K562 (cell line): Measurements from ENCODE around the gene MED29. TPM values are rescaled to one million over a fixed set of nuclear protein-coding genes. Genes with fewer than 3 reads are reported as not detected.

Experiments
- ATF6 ChIP-seq: sonication (generic); formaldehyde crosslinking; IDR thresholded peaks from 2 replicates; pipeline ENCODE4 v1.4.0; 2020; ENCODE audit warnings: mild to moderate bottlenecking, missing genetic modification reagents
- CCAR2 ChIP-seq: fragments of 200-400 bp; formaldehyde crosslinking; IDR thresholded peaks from 2 replicates; pipeline ENCODE4 v1.6.1; 2017; ENCODE audit warnings: mild to moderate bottlenecking, low read depth, low read length
- CHD2 ChIP-seq: IDR thresholded peaks from 2 replicates; pipeline ENCODE4 v1.6.1; 2011; ENCODE audit warnings: low read depth, low read length
- GABPB2 ChIP-seq: fragments of 250-450 bp; sonication (Bioruptor Pico); conservative IDR thresholded peaks from 2 replicates; pipeline ENCODE4 v1.5.1; 2021; ENCODE audit warnings: mild to moderate bottlenecking
- HES1 ChIP-seq: fragments of 450-650 bp; IDR thresholded peaks from 2 replicates; pipeline ENCODE4 v1.6.1; 2016; ENCODE audit warnings: low read depth, mild to moderate bottlenecking, moderate library complexity
- HMGN3 ChIP-seq: IDR thresholded peaks from 2 replicates; pipeline ENCODE4 v1.6.1; 2011; ENCODE audit warnings: borderline replicate concordance, low read depth, mild to moderate bottlenecking, mixed read lengths, low read length; ENCODE audit not compliant: insufficient read length; ENCODE audit errors: extremely low read depth
- MLX ChIP-seq, 2 experiments: fragments of 450-650 bp in 1 of 2; sonication (generic) in 1 of 2; formaldehyde crosslinking; conservative IDR thresholded peaks; 2 replicates each; pipeline versions ENCODE4 v1.4.0 to v1.8.1; 2020 to 2022; ENCODE audit warnings: mild to moderate bottlenecking in 1 of 2, missing genetic modification reagents in 1 of 2
- MTA1 ChIP-seq: fragments of 450-650 bp; IDR thresholded peaks from 2 replicates; pipeline ENCODE4 v1.6.1; 2017; ENCODE audit warnings: borderline replicate concordance
- NR4A1 ChIP-seq, 2 experiments: fragments of 250-450 bp in 1 of 2; fragments of 450-650 bp in 1 of 2; sonication (Bioruptor Pico) in 1 of 2; IDR thresholded peaks; 2 replicates each; pipeline versions ENCODE4 v1.4.0 to v1.6.1; 2016 to 2020; ENCODE audit warnings: mild to moderate bottlenecking in 2 of 2, missing compliant biosample characterization in 1 of 2, missing genetic modification characterization in 1 of 2, moderate library complexity in 1 of 2
- PTRF ChIP-seq: fragments of 450-650 bp; IDR thresholded peaks from 2 replicates; pipeline ENCODE4 v1.6.1; 2016; ENCODE audit warnings: mild to moderate bottlenecking, missing genetic modification characterization, missing compliant biosample characterization
- TFAM ChIP-seq: fragments of 250-450 bp; sonication (Bioruptor Pico); conservative IDR thresholded peaks from 2 replicates; pipeline ENCODE4 v1.5.0; 2021; ENCODE audit warnings: mild to moderate bottlenecking, moderate library complexity
- polyA plus RNA-seq, 8 experiments: library from polyadenylated mRNA; depleted of rRNA in 4 of 8; stranded (reverse) in 5 of 8; unstranded in 3 of 8; fragments of >200 nt; fragmentation: Nextera tagmentation in 2 of 8; fragmentation: Illumina TruSeq in 1 of 8; extraction: Ambion mirVana in 2 of 8; extraction: Trizol in 1 of 8; gene quantifications; 2 replicates each; pipeline versions ENCODE4 v1.2.1 to v1.2.3, GENCODE V29; 2011 to 2014; ENCODE audit warnings: inconsistent platforms in 1 of 8, missing spikeins in 1 of 8
- total RNA-seq, 7 experiments: library from RNA; depleted of rRNA in 6 of 7; stranded (reverse); fragments of >200 nt in 6 of 7; fragmentation: Illumina TruSeq in 2 of 7; extraction: Trizol in 2 of 7; gene quantifications; 2 replicates each; pipeline versions ENCODE4 v1.2.1 to v1.2.3, GENCODE V29; 2011 to 2021; ENCODE audit warnings: low replicate concordance in 1 of 7
- TF ChIP-seq, protein P1 (sequence below): fragments of 200-800 bp; sonication (Bioruptor generic); IDR thresholded peaks from 2 replicates; pipeline ENCODE4 v1.6.1; 2016; ENCODE audit warnings: missing genetic modification characterization, missing compliant biosample characterization
- TF ChIP-seq, protein P2 (sequence below): fragments of 450-650 bp; IDR thresholded peaks from 2 replicates; pipeline ENCODE4 v1.6.1; 2016
- TF ChIP-seq, protein P3 (sequence below): sonication (generic); formaldehyde crosslinking; IDR thresholded peaks from 2 replicates; pipeline ENCODE4 v1.8.0; 2022; ENCODE audit warnings: mild to moderate bottlenecking, low read depth, missing genetic modification reagents

The MED29 gene
- total and polyA plus RNA-seq, 9 of the 15 experiments (the other 6 are each of a cell fraction or from before 2014, with no cell fraction given) = 1.8 to 22.6 (median 12.4) TPM

DNA sequence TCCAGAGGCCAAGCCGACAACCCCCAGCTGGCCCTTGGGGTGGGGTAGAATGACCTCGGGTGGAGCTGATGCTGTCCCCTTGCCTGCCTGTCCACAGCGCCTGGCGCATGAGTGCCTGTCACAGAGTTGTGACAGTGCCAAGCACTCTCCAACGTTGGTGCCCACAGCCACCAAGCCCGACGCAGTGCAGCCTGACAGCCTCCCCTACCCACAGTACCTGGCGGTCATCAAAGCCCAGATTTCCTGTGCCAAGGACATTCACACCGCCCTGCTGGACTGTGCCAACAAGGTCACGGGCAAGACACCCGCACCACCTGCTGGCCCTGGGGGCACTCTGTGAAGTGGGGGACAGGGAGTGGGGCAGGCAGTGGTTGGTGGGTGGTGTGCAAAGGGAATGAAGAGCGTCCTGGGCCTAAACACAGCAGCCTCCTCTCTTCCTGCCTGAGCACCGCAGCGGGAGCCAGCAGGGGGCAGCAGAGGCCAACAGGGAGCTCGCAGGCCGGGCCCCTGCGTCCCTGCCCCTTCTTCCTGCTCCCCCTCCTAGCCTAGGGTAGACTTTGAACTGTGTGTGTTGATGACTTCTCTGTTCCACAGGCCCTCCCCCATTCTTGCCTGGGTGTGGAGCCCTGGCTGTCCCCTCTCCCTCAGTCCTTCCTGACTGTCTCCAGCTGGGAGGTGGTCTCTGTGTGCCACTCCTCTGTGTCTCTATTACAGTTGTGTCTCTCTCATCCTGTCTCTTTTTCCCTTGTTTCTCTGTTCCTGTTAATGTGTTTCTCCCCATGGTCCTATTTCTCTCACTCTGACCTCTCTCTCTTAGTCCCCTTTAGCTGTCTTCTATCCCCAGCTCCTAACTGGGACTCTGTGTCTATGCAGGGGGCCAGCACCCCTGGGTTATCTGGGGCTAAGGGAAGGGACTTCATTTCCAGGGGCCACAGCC lies 6.5 kb downstream of the MED29 start (continued):
- TF ChIP-seq, protein P1, sequence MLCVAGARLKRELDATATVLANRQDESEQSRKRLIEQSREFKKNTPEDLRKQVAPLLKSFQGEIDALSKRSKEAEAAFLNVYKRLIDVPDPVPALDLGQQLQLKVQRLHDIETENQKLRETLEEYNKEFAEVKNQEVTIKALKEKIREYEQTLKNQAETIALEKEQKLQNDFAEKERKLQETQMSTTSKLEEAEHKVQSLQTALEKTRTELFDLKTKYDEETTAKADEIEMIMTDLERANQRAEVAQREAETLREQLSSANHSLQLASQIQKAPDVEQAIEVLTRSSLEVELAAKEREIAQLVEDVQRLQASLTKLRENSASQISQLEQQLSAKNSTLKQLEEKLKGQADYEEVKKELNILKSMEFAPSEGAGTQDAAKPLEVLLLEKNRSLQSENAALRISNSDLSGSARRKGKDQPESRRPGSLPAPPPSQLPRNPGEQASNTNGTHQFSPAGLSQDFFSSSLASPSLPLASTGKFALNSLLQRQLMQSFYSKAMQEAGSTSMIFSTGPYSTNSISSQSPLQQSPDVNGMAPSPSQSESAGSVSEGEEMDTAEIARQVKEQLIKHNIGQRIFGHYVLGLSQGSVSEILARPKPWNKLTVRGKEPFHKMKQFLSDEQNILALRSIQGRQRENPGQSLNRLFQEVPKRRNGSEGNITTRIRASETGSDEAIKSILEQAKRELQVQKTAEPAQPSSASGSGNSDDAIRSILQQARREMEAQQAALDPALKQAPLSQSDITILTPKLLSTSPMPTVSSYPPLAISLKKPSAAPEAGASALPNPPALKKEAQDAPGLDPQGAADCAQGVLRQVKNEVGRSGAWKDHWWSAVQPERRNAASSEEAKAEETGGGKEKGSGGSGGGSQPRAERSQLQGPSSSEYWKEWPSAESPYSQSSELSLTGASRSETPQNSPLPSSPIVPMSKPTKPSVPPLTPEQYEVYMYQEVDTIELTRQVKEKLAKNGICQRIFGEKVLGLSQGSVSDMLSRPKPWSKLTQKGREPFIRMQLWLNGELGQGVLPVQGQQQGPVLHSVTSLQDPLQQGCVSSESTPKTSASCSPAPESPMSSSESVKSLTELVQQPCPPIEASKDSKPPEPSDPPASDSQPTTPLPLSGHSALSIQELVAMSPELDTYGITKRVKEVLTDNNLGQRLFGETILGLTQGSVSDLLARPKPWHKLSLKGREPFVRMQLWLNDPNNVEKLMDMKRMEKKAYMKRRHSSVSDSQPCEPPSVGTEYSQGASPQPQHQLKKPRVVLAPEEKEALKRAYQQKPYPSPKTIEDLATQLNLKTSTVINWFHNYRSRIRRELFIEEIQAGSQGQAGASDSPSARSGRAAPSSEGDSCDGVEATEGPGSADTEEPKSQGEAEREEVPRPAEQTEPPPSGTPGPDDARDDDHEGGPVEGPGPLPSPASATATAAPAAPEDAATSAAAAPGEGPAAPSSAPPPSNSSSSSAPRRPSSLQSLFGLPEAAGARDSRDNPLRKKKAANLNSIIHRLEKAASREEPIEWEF (CRISPR knock-in tag) = no peak
- no peak for TF ChIP-seq GABPB2 (CRISPR knock-in tag)
- no peak for TF ChIP-seq CCAR2
- TF ChIP-seq CHD2 = no peak
- 0 out of 4 replicates have a peak, but pooled peaks of 1 of the 2 experiments have one; percentile 41 for TF ChIP-seq MLX (CRISPR knock-in tag; conservative IDR thresholded peaks at IDR 0.05)
- TF ChIP-seq NR4A1 (CRISPR knock-in tag; IDR thresholded peaks at IDR 0.05) = no peak
- no peak for TF ChIP-seq NR4A1 (tag; IDR thresholded peaks at IDR 0.05)
- no peak for TF ChIP-seq ATF6 (CRISPR knock-in tag)
- no peak for TF ChIP-seq PTRF
- TF ChIP-seq HES1 = no peak
- TF ChIP-seq, protein P2, sequence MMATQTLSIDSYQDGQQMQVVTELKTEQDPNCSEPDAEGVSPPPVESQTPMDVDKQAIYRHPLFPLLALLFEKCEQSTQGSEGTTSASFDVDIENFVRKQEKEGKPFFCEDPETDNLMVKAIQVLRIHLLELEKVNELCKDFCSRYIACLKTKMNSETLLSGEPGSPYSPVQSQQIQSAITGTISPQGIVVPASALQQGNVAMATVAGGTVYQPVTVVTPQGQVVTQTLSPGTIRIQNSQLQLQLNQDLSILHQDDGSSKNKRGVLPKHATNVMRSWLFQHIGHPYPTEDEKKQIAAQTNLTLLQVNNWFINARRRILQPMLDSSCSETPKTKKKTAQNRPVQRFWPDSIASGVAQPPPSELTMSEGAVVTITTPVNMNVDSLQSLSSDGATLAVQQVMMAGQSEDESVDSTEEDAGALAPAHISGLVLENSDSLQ = no peak
- no peak for TF ChIP-seq TFAM
- TF ChIP-seq, protein P3, sequence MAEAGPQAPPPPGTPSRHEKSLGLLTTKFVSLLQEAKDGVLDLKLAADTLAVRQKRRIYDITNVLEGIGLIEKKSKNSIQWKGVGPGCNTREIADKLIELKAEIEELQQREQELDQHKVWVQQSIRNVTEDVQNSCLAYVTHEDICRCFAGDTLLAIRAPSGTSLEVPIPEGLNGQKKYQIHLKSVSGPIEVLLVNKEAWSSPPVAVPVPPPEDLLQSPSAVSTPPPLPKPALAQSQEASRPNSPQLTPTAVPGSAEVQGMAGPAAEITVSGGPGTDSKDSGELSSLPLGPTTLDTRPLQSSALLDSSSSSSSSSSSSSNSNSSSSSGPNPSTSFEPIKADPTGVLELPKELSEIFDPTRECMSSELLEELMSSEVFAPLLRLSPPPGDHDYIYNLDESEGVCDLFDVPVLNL (CRISPR knock-in tag) = no peak
- TF ChIP-seq HMGN3 = peak; percentile 62
- no peak for TF ChIP-seq MTA1
